Stimulated activated CD4-positive, alpha-beta T cell treated with anti-CD3 and anti-CD28 coated beads, Interleukin-1b, Interleukin-23, amount 100 ng/mL, for 1 hour (primary cell): Measurements from ENCODE around the gene PCDHA5.
"Not testable (repeated sequence)": the region's sequence is repeated elsewhere in the genome, so short reads cannot be mapped to it uniquely, and the experiment has no call there.

Experiments
- DNase-seq, 2 donors: peaks; one replicate each; pipeline ENCODE4 v3.0.0-alpha.2; 2020; ENCODE audit warnings: low read depth in 2 of 2

Gene PCDHA5

DNA sequence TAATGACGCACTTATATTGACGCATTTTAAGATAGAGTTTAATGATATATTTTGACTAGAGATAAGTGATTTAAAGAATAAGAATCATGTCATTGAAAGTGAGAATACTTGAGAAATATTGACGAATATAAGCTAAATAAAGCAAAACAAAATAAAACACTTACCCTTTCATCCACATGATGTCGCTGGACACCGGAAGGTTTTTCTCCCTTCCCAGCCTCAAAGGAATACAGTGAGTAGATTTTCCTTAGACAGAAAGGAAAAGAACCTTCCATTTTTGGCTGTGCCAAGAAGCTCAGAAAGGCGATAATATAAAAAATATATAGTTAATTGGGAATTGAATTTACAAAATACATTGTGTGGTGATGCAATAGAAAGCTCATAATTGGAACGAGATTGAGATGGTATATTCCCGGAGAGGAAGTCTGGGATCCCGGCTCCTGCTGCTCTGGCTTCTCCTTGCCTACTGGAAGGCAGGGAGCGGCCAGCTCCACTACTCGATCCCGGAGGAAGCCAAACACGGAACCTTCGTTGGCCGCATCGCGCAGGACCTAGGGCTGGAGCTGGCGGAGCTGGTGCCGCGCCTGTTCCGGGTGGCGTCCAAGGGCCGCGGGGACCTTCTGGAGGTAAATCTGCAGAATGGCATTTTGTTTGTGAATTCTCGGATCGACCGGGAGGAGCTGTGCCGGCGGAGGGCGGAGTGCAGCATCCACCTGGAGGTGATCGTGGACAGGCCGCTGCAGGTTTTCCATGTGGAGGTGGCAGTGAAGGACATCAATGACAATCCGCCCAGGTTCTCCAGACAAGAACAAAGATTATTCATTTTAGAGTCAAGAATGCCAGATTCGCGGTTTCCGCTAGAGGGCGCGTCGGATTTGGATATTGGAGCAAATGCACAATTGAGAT, at the start of gene PCDHA5:
TSS of gene PCDHA5 (plus strand) at position 239 of the 906 bp plus-strand sequence.
- no peak for DNase-seq

DNA sequence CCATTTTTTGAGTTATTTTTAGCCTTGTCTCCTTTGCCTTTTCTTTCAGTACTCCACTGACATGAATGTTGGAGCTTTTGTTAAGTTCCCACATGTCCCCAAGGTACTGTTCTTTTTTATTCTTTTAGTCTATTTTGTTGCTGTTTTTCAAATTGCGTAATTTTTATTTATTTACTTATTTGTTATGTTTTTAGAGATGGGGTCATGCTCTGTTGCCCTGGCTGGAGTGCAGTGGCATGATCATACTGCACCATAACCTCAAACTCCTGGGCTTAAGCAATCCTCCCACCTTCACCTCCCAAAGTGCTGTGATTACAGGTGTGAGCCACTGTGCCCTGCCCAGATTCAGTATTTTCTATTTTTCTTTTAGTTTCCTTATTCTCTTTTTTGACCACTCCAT, 40.9 kb upstream of the PCDHA5 start:
- DNase-seq = no peak

DNA sequence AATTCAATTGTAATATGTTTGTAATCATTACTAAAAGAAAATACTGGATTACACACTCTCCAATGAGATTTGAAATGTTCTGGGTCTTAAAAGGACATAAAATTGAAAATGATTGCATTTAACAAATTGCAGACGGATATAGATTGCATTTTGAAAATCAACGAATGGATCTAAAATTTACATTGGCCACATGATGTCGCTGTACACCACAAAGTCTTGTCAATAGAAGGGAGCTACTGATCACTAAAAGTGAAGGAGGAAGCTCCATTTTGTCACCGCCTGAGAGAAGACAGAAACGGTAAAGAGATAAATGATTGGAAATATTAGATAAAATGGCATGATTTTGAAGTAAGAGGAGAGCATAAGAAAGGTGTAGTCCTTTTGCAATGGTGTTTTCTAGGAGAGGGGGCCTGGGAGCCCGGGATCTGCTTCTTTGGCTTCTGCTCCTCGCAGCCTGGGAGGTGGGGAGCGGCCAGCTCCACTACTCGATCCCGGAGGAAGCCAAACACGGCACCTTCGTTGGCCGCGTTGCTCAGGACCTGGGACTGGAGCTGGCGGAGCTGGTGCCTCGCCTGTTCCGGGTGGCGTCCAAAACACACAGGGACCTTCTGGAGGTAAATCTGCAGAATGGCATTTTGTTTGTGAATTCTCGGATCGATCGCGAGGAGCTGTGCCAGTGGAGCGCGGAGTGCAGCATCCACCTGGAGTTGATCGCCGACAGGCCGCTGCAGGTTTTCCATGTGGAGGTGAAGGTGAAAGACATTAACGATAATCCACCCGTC, 35.3 kb upstream of the PCDHA5 start, which contains the start of gene PCDHA1:
TSS of gene PCDHA1 (plus strand) at position 236 of the 782 bp plus-strand sequence.
- no peak for DNase-seq

DNA sequence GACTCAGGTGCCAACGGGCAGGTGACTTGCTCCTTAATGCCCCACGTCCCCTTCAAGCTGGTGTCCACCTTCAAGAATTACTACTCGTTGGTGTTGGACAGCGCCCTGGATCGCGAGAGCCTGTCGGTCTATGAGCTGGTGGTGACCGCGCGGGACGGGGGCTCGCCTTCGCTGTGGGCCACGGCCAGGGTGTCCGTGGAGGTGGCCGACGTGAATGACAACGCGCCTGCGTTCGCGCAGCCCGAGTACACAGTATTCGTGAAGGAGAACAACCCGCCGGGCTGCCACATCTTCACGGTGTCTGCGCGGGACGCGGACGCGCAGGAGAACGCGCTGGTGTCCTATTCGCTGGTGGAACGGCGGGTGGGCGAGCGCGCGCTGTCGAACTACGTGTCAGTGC, 34.0 kb upstream of the PCDHA5 start:
- not testable (repeated sequence) for DNase-seq

DNA sequence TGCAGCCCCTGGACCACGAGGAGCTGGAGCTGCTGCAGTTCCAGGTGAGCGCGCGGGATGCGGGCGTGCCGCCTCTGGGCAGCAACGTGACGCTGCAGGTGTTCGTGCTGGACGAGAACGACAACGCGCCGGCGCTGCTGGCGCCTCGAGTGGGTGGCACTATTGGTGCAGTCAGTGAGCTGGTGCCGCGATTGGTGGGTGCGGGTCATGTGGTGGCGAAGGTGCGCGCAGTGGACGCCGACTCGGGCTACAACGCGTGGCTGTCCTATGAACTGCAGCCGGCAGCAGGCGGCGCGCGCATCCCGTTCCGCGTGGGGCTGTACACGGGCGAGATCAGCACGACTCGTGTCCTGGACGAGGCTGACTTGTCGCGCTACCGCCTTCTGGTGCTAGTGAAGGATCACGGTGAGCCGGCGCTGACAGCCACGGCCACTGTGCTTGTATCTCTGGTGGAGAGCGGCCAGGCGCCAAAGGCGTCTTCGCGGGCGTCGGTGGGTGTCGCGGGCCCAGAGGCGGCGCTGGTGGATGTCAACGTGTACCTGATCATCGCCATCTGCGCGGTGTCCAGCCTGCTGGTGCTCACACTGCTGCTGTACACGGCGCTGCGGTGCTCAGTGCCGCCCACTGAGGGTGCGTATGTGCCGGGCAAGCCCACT, 33.4 kb upstream of the PCDHA5 start:
- not testable (repeated sequence) for DNase-seq

DNA sequence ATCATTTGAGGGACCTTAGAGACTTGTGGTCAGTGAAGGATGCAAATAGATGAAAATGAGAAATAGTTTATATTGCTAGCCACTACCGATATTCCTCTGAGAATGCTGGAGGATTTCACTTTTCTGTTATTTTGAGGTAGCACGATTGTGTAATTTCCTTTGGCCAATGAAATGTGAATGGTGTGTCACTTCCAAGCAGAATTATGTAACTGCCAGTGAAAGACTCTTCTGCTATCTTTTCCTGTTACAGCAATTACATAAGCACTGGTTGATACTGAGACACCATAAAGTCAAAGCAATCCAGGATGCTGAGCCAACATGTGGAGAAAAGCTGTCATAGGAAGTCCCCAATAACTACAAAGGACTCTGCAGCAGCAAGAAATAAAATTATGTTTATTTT, 30.3 kb upstream of the PCDHA5 start:
- no peak for DNase-seq

DNA sequence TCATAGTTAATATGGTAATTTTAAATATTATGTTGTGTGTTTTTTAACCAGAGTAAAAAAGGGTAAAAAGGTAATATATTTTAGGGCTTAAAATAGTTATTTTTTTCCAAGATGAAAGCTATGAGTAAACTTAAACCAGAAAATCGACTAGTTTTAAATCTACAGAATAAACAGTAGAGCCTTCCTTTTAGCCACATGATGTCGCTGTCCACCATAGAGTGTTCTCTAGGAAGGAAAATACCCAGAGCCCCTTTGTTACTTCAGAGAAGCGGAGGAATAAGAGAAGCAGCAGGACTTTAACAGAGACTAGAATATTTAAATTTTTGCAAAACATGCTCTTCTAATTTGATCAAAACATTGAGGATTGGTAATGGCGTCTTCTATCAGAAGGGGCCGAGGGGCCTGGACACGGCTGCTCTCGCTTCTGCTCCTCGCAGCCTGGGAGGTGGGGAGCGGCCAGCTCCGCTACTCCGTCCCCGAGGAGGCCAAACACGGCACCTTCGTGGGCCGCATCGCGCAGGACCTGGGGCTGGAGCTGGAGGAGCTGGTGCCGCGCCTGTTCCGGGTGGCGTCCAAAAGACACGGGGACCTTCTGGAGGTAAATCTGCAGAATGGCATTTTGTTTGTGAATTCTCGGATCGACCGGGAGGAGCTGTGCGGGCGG, 26.7 kb upstream of the PCDHA5 start, which contains the start of gene PCDHA2:
TSS of gene PCDHA2 (plus strand) at position 258 of the 664 bp plus-strand sequence.
- no peak for DNase-seq

DNA sequence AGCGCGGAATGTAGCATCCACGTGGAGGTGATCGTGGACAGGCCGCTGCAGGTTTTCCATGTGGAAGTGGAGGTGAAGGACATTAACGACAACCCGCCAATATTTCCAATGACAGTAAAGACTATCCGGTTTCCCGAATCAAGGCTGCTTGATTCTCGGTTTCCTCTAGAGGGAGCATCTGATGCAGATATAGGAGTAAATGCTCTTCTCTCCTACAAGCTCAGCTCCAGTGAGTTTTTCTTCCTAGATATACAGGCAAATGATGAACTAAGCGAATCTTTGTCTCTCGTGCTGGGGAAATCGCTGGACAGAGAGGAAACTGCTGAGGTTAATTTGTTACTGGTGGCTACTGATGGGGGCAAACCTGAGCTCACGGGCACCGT, 26.2 kb upstream of the PCDHA5 start:
- no peak for DNase-seq

DNA sequence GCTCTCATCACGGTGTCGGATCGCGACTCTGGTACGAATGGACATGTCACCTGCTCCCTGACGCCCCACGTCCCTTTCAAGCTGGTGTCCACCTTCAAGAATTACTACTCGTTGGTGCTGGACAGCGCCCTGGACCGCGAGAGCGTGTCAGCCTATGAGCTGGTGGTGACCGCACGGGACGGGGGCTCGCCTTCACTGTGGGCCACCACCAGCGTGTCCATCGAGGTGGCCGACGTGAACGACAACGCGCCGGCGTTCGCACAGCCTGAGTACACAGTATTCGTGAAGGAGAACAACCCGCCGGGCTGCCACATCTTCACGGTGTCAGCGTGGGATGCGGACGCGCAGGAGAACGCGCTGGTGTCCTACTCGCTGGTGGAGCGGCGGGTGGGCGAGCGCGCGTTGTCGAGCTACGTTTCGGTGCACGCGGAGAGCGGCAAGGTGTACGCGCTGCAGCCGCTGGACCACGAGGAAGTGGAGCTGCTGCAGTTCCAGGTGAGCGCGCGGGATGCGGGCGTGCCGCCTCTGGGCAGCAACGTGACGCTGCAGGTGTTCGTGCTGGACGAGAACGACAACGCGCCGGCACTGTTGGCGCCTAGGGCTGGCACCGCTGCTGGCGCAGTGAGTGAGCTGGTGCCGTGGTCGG, 25.2 kb upstream of the PCDHA5 start:
- DNase-seq = not testable (repeated sequence)

DNA sequence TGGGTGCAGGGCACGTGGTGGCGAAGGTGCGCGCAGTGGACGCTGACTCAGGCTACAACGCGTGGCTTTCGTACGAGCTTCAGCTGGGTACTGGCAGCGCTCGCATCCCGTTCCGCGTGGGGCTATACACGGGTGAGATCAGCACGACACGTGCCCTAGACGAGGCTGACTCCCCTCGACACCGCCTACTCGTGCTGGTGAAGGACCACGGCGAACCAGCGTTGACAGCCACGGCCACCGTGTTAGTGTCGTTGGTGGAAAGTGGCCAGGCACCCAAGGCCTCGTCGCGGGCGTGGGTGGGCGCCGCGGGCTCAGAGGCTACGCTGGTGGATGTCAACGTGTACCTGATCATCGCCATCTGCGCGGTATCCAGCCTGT, 24.7 kb upstream of the PCDHA5 start:
- no peak for DNase-seq

DNA sequence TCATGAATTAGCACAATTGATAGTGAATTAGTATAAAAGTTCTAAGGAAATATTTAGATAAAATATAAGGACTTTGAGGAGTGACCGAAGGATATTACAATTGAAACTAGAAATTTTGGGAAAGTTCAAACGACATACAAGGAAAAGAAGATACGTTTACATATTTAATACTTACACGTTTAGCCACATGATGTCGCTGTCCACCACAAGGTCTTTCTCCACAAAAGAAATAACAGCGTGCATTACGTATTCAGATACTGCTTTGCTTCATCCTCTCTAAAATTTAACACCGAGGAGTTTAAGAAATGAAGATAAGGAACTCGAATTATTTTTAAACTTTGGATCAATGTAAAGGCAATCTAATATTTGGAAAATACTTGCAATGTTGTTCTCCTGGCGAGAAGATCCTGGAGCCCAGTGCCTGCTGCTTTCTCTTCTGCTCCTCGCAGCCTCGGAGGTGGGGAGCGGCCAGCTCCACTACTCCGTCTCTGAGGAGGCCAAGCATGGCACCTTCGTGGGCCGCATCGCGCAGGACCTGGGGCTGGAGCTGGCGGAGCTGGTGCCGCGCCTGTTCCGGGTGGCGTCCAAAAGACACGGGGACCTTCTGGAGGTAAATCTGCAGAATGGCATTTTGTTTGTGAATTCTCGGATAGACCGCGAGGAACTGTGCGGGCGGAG, 20.5 kb upstream of the PCDHA5 start, which contains the start of gene PCDHA3:
TSS of gene PCDHA3 (plus strand) at position 242 of the 678 bp plus-strand sequence.
- DNase-seq = no peak

DNA sequence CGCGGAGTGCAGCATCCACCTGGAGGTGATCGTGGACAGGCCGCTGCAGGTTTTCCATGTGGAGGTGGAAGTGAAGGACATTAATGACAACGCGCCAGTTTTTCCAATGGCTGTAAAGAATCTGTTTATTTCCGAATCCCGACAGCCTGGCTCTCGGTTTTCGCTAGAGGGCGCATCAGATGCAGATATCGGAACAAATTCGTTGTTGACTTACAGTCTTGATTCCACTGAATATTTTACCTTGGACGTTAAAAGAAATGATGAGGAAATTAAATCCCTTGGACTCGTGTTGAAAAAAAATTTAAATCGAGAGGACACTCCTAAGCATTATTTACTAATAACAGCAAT, 19.9 kb upstream of the PCDHA5 start:
- DNase-seq = no peak

DNA sequence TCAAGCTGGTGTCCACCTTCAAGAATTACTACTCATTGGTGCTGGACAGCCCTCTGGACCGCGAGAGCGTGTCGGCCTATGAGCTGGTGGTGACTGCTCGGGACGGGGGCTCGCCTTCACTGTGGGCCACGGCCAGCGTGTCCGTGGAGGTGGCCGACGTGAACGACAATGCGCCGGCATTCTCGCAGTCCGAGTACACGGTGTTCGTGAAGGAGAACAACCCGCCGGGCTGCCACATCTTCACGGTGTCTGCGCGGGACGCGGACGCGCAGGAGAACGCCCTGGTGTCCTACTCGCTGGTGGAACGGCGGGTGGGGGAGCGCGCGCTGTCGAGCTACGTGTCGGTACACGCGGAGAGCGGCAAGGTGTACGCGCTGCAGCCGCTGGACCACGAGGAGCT, 19.0 kb upstream of the PCDHA5 start:
- not testable (repeated sequence) for DNase-seq

DNA sequence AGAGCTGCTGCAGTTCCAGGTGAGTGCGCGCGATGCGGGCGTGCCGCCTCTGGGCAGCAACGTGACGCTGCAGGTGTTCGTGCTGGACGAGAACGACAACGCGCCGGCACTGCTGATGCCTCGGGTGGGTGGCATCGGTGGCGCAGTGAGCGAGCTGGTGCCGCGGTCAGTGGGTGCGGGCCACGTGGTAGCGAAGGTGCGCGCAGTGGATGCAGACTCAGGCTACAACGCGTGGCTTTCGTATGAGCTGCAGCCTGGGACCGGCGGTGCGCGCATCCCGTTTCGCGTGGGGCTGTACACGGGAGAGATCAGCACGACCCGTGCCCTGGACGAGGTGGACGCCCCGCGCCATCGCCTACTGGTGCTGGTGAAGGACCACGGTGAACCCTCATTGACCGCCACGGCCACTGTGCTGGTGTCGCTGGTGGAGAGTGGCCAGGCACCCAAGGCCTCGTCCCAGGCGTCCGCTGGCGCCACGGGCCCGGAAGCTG, 18.6 kb upstream of the PCDHA5 start:
- no peak for DNase-seq

DNA sequence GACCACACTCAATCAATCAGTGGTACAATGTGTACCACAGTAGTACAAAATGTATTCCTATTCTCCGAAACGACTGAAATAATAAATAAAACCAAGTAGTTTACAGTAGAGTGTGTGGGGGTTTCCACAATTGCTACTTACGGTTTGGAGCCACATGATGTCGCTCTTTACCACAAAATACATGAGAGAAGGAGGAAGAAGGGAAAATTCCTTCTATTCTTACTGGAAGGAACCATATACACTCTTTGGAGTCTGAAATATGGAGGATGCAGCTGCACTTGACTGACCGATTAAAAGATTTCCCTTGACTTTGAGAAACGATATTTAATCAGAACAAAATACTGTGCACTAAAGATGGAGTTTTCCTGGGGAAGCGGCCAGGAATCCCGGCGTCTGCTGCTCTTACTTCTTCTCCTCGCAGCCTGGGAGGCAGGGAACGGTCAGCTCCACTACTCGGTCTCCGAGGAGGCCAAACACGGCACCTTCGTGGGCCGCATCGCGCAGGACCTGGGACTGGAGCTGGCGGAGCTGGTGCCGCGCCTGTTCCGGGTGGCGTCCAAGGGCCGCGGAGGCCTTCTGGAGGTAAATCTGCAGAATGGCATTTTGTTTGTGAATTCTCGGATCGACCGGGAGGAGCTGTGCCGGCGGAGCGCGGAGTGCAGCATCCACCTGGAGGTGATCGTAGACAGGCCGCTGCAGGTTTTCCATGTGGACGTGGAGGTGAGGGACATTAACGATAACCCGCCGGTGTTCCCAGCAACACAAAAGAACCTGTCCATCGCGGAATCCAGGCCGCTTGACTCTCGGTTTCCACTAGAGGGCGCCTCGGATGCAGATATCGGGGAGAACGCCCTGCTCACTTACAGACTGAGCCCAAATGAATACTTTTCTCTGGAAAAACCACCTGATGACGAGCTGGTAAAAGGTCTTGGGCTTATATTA, 14.3 kb upstream of the PCDHA5 start, which contains the start of gene PCDHA4:
TSS of gene PCDHA4 (plus strand) at position 235 of the 942 bp plus-strand sequence.
- no peak for DNase-seq

DNA sequence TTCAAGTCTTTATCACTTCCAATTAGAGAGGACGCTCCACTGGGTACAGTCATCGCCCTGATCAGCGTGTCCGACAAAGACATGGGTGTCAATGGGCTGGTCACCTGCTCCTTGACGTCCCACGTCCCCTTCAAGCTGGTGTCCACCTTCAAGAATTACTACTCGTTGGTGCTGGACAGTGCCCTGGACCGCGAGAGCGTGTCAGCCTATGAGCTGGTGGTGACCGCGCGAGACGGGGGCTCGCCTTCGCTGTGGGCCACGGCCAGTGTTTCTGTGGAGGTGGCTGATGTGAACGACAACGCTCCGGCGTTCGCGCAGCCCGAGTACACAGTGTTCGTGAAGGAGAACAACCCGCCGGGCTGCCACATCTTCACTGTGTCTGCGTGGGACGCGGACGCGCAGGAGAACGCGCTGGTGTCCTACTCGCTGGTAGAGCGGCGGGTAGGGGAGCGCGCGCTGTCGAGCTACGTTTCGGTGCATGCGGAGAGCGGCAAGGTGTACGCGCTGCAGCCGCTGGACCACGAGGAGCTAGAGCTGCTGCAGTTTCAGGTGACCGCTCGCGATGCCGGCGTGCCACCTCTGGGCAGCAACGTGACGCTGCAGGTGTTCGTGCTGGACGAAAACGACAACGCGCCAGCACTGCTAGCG, 13.0 kb upstream of the PCDHA5 start:
- not testable (repeated sequence) for DNase-seq

DNA sequence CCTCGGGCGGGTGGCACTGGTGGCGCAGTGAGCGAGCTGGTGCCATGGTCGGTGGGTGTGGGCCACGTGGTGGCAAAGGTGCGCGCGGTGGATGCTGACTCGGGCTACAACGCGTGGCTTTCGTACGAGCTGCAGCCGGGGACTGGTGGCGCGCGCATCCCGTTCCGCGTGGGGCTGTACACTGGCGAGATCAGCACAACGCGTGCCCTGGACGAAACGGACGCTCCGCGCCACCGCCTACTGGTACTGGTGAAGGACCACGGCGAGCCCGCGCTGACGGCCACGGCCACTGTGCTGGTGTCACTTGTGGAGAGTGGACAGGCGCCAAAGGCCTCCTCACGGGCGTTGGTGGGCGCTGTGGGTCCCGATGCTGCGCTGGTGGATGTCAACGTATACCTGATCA, 12.5 kb upstream of the PCDHA5 start:
- DNase-seq = no peak

DNA sequence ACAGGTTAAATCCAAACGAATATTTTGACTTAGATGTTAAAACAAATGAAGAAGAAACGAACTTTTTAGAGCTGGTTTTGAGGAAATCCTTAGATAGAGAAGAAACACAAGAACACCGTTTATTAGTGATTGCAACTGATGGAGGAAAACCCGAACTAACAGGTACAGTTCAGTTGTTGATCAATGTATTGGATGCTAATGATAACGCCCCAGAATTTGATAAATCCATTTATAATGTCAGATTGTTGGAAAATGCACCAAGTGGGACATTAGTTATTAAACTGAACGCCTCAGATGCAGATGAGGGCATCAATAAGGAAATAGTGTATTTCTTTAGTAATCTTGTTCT, 842 bp downstream of the PCDHA5 start:
- no peak for DNase-seq

DNA sequence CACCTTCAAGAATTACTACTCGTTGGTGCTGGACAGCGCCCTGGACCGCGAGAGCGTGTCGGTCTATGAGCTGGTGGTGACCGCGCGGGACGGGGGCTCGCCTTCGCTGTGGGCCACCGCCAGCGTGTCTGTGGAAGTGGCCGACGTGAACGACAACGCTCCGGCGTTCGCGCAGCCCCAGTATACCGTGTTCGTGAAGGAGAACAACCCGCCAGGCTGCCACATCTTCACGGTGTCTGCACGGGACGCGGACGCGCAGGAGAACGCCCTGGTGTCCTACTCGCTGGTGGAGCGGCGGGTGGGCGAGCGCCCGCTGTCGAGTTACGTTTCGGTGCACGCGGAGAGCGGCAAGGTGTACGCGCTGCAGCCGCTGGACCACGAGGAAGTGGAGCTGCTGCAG, 1.6 kb downstream of the PCDHA5 start:
- DNase-seq = not testable (repeated sequence)
